ENCODE measurements around the gene PIGK.
"Not testable (repeated sequence)": the region's sequence is repeated elsewhere in the genome, so short reads cannot be mapped to it uniquely, and the experiment has no call there.

PIGK gene

GRCh38 chr1:77193951-77194350, 25.3 kb downstream of the PIGK start:
- H3K36me3 ChIP-seq (ENCODE audit: control insufficient read depth, insufficient read depth, low read length, severe bottlenecking) = no peaks in the 10 kb centered on the region
- no peaks in the 10 kb centered on the region for H3K9me3 ChIP-seq (ENCODE audit: control insufficient read depth, low read length)
- DNase-seq (ENCODE audit: low read depth) = no peak
- H3K9ac ChIP-seq (ENCODE audit: low read length) = no peak overlapping the region
- no peaks in the 10 kb centered on the region for H3K27me3 ChIP-seq (replicated peaks; ENCODE audit: control insufficient read depth, insufficient read depth, low read length)
- no peak overlapping the region for H3K4me3 ChIP-seq (ENCODE audit: low read length)
- H3K4me1 ChIP-seq (ENCODE audit: control insufficient read depth, insufficient read depth, low read length) = no peaks in the 10 kb centered on the region

DNA sequence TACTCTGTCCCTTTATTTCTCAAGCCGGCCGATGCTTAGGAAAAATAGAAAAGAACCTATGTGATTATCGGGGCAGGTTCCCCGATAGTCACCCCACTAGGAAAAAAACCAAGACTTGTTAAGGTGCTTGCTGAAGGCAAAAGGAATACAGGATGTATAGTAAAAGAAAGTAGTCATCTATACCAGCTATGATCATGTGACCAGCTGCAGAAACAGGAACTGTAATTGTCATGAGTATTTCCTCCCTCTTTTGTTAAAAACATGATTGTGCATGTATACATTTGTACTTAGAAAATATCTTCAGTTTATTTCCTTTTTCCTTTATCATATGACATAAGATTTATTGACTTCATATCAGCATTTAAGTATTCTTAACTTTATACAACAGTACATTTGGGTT, 30.5 kb downstream of the PIGK start:
- DNase-seq (ENCODE audit: low read depth) = no peak

DNA sequence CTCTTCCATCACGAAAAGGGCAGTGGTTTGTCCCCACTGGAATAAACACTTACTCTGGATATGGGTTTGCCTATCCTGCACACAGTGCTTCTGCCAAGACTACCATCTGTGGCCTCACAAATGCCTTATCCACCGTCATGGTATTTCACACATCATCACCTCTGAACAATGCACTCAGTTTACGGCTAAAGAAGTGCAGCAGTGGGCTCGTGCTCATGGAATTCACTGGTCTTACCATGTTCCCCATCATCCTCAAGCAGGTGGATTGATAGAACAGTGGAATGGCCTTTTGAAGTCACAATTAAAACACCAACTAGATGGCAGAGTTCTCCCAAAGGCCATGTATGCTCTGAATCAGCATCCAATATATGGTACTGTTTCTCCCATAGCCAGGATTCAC, 32.3 kb downstream of the PIGK start:
- not testable (repeated sequence) for H3K9ac ChIP-seq (ENCODE audit: low read length); H3K36me3 ChIP-seq (ENCODE audit: control insufficient read depth, insufficient read depth, low read length, severe bottlenecking); DNase-seq (ENCODE audit: low read depth); H3K4me1 ChIP-seq (ENCODE audit: control insufficient read depth, insufficient read depth, low read length); H3K27me3 ChIP-seq (replicated peaks; ENCODE audit: control insufficient read depth, insufficient read depth, low read length); H3K9me3 ChIP-seq (ENCODE audit: control insufficient read depth, low read length); H3K4me3 ChIP-seq (ENCODE audit: low read length)

More for the DNA sequence above, 30.5 kb downstream of the PIGK start:
- no peaks in the 10 kb centered on the region for H3K27me3 ChIP-seq (replicated peaks; ENCODE audit: control insufficient read depth, insufficient read depth, low read length)
- H3K4me3 ChIP-seq (ENCODE audit: low read length) = no peak overlapping the region
- no peak overlapping the region for H3K9ac ChIP-seq (ENCODE audit: low read length)
- no peaks in the 10 kb centered on the region for H3K9me3 ChIP-seq (ENCODE audit: control insufficient read depth, low read length)
- no peaks in the 10 kb centered on the region for H3K4me1 ChIP-seq (ENCODE audit: control insufficient read depth, insufficient read depth, low read length)
- no peaks in the 10 kb centered on the region for H3K36me3 ChIP-seq (ENCODE audit: control insufficient read depth, insufficient read depth, low read length, severe bottlenecking)

GRCh38 chr1:77182083-77182482, 37.1 kb downstream of the PIGK start:
- H3K4me1 ChIP-seq (ENCODE audit: control insufficient read depth, insufficient read depth, low read length) = no peaks in the 10 kb centered on the region
- no peak overlapping the region for H3K9ac ChIP-seq (ENCODE audit: low read length)
- no peaks in the 10 kb centered on the region for H3K27me3 ChIP-seq (replicated peaks; ENCODE audit: control insufficient read depth, insufficient read depth, low read length)
- peaks cover 8% of the 10 kb centered on the region for H3K9me3 ChIP-seq (ENCODE audit: control insufficient read depth, low read length)
- no peak for DNase-seq (ENCODE audit: low read depth)
- no peaks in the 10 kb centered on the region for H3K36me3 ChIP-seq (ENCODE audit: control insufficient read depth, insufficient read depth, low read length, severe bottlenecking)
- H3K4me3 ChIP-seq (ENCODE audit: low read length) = no peak overlapping the region

GRCh38 chr1:77179632-77180031, 39.6 kb downstream of the PIGK start:
- H3K27me3 ChIP-seq (replicated peaks; ENCODE audit: control insufficient read depth, insufficient read depth, low read length) = no peaks in the 10 kb centered on the region
- H3K36me3 ChIP-seq (ENCODE audit: control insufficient read depth, insufficient read depth, low read length, severe bottlenecking) = no peaks in the 10 kb centered on the region
- DNase-seq (ENCODE audit: low read depth) = no peak
- peaks cover 31% of the 10 kb centered on the region for H3K9me3 ChIP-seq (ENCODE audit: control insufficient read depth, low read length)
- no peak overlapping the region for H3K4me3 ChIP-seq (ENCODE audit: low read length)
- no peaks in the 10 kb centered on the region for H3K4me1 ChIP-seq (ENCODE audit: control insufficient read depth, insufficient read depth, low read length)
- no peak overlapping the region for H3K9ac ChIP-seq (ENCODE audit: low read length)

DNA sequence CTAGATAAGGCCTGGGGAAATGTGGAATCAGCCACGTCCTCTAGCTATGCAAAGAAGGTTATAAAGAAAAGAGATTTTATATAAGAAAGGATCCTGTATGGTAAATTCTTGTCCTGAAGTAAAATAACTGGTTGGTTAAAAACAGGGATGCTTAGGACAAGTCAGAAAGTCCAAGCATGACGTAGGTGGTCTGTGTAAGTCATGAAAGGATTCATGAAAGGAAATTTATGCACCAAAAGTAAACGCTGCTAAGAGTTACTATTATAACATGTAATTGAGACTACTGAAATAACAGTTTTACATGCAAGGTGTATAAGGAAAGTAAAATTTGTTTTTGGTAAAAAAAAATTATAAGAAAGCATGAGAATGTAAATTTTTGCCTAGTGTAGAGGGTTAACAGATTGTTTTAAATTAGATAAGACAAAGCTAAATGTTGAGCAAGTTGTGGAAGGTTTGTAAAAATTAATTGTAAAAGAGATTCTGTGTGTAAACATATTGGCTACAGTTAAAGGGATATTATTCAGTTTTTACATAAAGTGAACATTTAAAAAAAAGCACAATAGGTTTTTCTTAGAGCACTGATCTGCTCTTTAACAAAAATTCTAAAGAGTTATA, 43.9 kb downstream of the PIGK start:
- peaks cover 6% of the 10 kb centered on the region for H3K4me1 ChIP-seq (ENCODE audit: control insufficient read depth, insufficient read depth, low read length)
- DNase-seq (ENCODE audit: low read depth) = no peak
- no peaks in the 10 kb centered on the region for H3K27me3 ChIP-seq (replicated peaks; ENCODE audit: control insufficient read depth, insufficient read depth, low read length)
- H3K9ac ChIP-seq (ENCODE audit: low read length) = no peak overlapping the region
- H3K36me3 ChIP-seq (ENCODE audit: control insufficient read depth, insufficient read depth, low read length, severe bottlenecking) = no peaks in the 10 kb centered on the region
- peaks cover 36% of the 10 kb centered on the region for H3K9me3 ChIP-seq (ENCODE audit: control insufficient read depth, low read length)
- peak overlapping the region; percentile 32 for H3K4me3 ChIP-seq (ENCODE audit: low read length)

DNA sequence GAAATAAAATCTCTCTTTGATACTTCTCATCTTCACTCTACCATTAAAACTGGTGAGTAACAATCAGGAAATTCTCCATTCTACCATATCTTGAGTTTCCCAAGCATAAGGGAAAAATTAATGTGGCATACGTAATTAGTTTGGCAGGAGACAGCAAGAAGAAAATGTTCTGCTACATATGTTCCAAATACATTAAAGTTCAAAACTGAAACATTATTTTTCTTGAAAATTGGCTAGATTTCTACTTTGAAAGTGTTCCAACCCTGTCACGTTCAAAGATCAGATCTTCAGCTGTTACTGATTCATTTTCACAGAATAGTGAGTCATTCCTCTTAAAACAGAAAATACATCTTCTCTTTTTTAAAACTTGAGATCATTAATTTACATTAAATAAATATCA, 48.5 kb downstream of the PIGK start:
- Histone ChIP-seq H3K9me3 (ENCODE audit: control insufficient read depth, low read length) (peaks cover 15% of the 10 kb centered on the region), H3K4me3 (ENCODE audit: low read length) (peak overlapping the region; percentile 56), H3K4me1 (ENCODE audit: control insufficient read depth, insufficient read depth, low read length) (peaks cover 8% of the 10 kb centered on the region), H3K9ac (ENCODE audit: low read length) (peak overlapping the region; percentile 45), H3K27me3 (replicated peaks; ENCODE audit: control insufficient read depth, insufficient read depth, low read length) (no peaks in the 10 kb centered on the region), H3K36me3 (ENCODE audit: control insufficient read depth, insufficient read depth, low read length, severe bottlenecking) (no peaks in the 10 kb centered on the region)
- DNase-seq (ENCODE audit: low read depth) = peak; percentile 70

DNA sequence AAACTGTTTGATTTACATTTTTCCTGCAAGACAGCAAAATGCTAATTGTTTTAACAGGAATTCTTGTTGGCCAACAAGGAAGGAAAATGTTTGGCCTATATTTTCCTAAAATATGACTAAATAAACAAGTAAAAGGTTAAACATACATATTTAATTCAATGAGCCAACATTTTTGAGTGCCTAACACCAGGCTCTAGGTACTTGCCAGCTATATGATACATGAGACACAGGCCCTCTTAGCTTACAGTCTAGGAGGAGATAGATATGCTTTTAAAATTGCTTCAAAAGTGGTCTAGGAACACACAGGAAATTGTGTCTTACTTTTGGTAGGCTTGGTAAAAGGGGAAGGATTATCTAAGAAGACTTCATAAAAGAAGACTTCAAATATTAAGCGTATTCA, 50.9 kb downstream of the PIGK start:
- Histone ChIP-seq H3K9me3 (ENCODE audit: control insufficient read depth, low read length) (no peaks in the 10 kb centered on the region), H3K4me3 (ENCODE audit: low read length) (no peak overlapping the region), H3K4me1 (ENCODE audit: control insufficient read depth, insufficient read depth, low read length) (peaks cover 8% of the 10 kb centered on the region), H3K9ac (ENCODE audit: low read length) (no peak overlapping the region), H3K36me3 (ENCODE audit: control insufficient read depth, insufficient read depth, low read length, severe bottlenecking) (no peaks in the 10 kb centered on the region), H3K27me3 (replicated peaks; ENCODE audit: control insufficient read depth, insufficient read depth, low read length) (no peaks in the 10 kb centered on the region)
- DNase-seq (ENCODE audit: low read depth) = peak; percentile 49

GRCh38 chr1:77164434-77164944, 54.7 kb downstream of the PIGK start:
- no peak overlapping the region for H3K9ac ChIP-seq (ENCODE audit: low read length)
- H3K4me3 ChIP-seq (ENCODE audit: low read length) = no peak overlapping the region
- H3K36me3 ChIP-seq (ENCODE audit: control insufficient read depth, insufficient read depth, low read length, severe bottlenecking) = no peaks in the 10 kb centered on the region
- H3K4me1 ChIP-seq (ENCODE audit: control insufficient read depth, insufficient read depth, low read length) = no peaks in the 10 kb centered on the region
- no peaks in the 10 kb centered on the region for H3K27me3 ChIP-seq (replicated peaks; ENCODE audit: control insufficient read depth, insufficient read depth, low read length)
- DNase-seq (ENCODE audit: low read depth) = no peak
- no peaks in the 10 kb centered on the region for H3K9me3 ChIP-seq (ENCODE audit: control insufficient read depth, low read length)

DNA sequence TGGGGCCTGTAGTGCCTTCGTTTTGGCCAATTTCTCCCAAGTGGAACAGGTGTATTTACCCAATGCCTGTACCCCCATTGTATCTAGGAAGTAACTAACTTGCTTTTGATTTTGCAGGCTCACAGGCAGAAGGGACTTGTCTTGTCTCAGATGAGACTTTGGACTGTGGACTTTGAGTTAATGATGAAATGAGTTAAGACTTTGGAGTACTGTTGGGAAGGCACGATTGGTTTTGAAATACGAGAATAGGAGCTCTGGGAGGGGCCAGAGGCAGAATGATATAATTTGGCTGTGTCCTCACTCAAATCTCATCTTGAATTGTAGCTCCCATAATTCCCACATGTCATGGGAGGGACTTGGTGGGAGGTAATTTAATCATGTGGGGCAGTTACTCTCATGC, 59.5 kb downstream of the PIGK start:
- not testable (repeated sequence) for H3K9me3 ChIP-seq (ENCODE audit: control insufficient read depth, low read length); H3K36me3 ChIP-seq (ENCODE audit: control insufficient read depth, insufficient read depth, low read length, severe bottlenecking); H3K4me1 ChIP-seq (ENCODE audit: control insufficient read depth, insufficient read depth, low read length); H3K27me3 ChIP-seq (replicated peaks; ENCODE audit: control insufficient read depth, insufficient read depth, low read length); DNase-seq (ENCODE audit: low read depth); H3K9ac ChIP-seq (ENCODE audit: low read length); H3K4me3 ChIP-seq (ENCODE audit: low read length)

DNA sequence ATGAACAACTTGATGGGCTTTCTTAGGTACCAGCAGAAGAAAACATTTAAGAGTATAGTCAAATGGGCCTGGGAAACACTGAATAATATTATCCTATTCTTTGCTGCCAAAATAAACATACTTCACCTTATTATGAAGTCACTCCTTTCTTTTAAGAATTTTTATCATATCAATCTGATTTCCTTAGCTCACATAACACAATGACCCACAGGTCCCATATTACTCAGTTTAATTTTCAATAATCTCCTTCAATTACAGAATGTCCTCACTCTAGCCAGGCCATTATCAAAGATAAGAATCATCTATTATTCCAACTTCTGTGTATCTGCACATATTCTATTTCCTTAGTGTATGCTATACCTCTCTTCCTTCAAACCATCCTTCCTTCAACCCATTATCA, 63.0 kb downstream of the PIGK start:
- no peaks in the 10 kb centered on the region for H3K4me1 ChIP-seq (ENCODE audit: control insufficient read depth, insufficient read depth, low read length)
- peaks cover 8% of the 10 kb centered on the region for H3K36me3 ChIP-seq (ENCODE audit: control insufficient read depth, insufficient read depth, low read length, severe bottlenecking)
- H3K4me3 ChIP-seq (ENCODE audit: low read length) = no peak overlapping the region
- no peak for DNase-seq (ENCODE audit: low read depth)
- no peak overlapping the region for H3K9ac ChIP-seq (ENCODE audit: low read length)
- H3K9me3 ChIP-seq (ENCODE audit: control insufficient read depth, low read length) = peaks cover 9% of the 10 kb centered on the region
- H3K27me3 ChIP-seq (replicated peaks; ENCODE audit: control insufficient read depth, insufficient read depth, low read length) = no peaks in the 10 kb centered on the region

DNA sequence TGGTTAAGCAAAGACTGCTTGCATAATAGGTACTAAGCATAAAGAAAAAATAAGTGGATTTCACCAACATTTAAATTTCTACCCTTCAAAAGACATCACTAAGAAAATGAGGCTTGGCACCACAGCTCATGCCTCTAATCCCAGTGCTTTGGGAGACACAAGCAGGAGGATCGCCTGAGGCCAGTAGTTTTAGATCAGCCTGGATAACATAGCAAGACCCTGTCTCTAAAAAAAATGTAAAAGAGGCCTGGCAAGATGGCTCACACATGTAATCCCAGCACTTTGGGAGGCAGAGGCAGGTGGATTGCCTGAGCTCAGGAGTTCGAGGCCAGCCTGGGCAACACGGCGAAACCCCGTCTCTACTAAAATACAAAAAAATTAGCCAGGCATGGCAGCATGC, 73.0 kb downstream of the PIGK start:
- no peaks in the 10 kb centered on the region for H3K4me1 ChIP-seq (ENCODE audit: control insufficient read depth, insufficient read depth, low read length)
- H3K4me3 ChIP-seq (ENCODE audit: low read length) = no peak overlapping the region
- no peak for DNase-seq (ENCODE audit: low read depth)
- no peaks in the 10 kb centered on the region for H3K27me3 ChIP-seq (replicated peaks; ENCODE audit: control insufficient read depth, insufficient read depth, low read length)
- H3K36me3 ChIP-seq (ENCODE audit: control insufficient read depth, insufficient read depth, low read length, severe bottlenecking) = no peaks in the 10 kb centered on the region
- H3K9me3 ChIP-seq (ENCODE audit: control insufficient read depth, low read length) = no peaks in the 10 kb centered on the region
- H3K9ac ChIP-seq (ENCODE audit: low read length) = no peak overlapping the region
